Activated CD8-positive, alpha-beta T cell treated with anti-CD3 and anti-CD28 coated beads for 36 hours (primary cell): ENCODE data around the gene CABP4. TPM values are rescaled to one million over a fixed set of nuclear protein-coding genes. Genes with fewer than 3 reads are reported as not detected.

Source experiments
- ATAC-seq: fragments of 200-7000 bp; cut with Tn5 transposase; one replicate; pipeline ENCODE4 v1.10.0; 2021; ENCODE audit warnings: mild to moderate bottlenecking, moderate library complexity
- CTCF ChIA-PET: fragments of 350-600 bp; sonication (Branson Sonifier 250); formaldehyde crosslinking; loops from one replicate; lab custom pipeline; 2021; ENCODE audit warnings: antibody characterized with exemption; lab: Charles Lee
- POLR2A ChIA-PET: fragments of 350-600 bp; sonication (Branson Sonifier 250); formaldehyde crosslinking; loops from one replicate; lab custom pipeline; 2021; ENCODE audit warnings: antibody characterized with exemption; lab: Charles Lee
- DNase-seq: peaks from one replicate; pipeline ENCODE4 v3.0.0-alpha.2; 2020
- H3K27ac Mint-ChIP-seq: one replicate; pipeline ENCODE4 v1.8.0; 2021; ENCODE audit warnings: mild to moderate bottlenecking, mixed read lengths
- H3K27me3 Mint-ChIP-seq: one replicate; pipeline ENCODE4 v1.8.0; 2021; ENCODE audit warnings: mixed read lengths
- H3K36me3 Mint-ChIP-seq: one replicate; pipeline ENCODE4 v1.8.0; 2021; ENCODE audit warnings: low read depth, mixed read lengths
- H3K4me1 Mint-ChIP-seq: one replicate; pipeline ENCODE4 v1.8.0; 2021; ENCODE audit warnings: low read depth, mixed read lengths
- H3K4me3 Mint-ChIP-seq: one replicate; pipeline ENCODE4 v1.8.0; 2021; ENCODE audit warnings: mild to moderate bottlenecking, moderate library complexity, mixed read lengths
- H3K9me3 Mint-ChIP-seq: one replicate; pipeline ENCODE4 v1.8.0; 2021; ENCODE audit warnings: mixed read lengths
- intact Hi-C: fragments of 100-400 bp; cut with micrococcal nuclease; formaldehyde crosslinking; loops from one replicate; pipeline ENCODE4 v1.10.0; 2022
- total RNA-seq, 2 experiments: library from RNA; stranded (reverse); gene quantifications; one replicate each; pipeline ENCODE4 v1.2.3, GENCODE V29; 2021
- TF ChIP-seq, protein P1 (sequence below): fragments of 200-600 bp; IDR thresholded peaks from one replicate; pipeline ENCODE4 v1.8.0; 2022; ENCODE audit warnings: antibody characterized with exemption, mild to moderate bottlenecking

CABP4 gene
- total RNA-seq, 2 experiments from 2014 or later, result 0.83 to 1.4 TPM

- ChIA-PET CTCF (no interaction called here), POLR2A (interaction anchor here (1.4 to 1.6 kb wide), 2 partner anchors 11 kb away, joined by 4 to 5 read pairs; partner anchors contain the start of gene PITPNM1)
- ATAC-seq, result no peak
- Mint-ChIP-seq H3K27ac (no peak overlapping the region), H3K9me3 (no peaks in the 10 kb centered on the region), H3K27me3 (no peaks in the 10 kb centered on the region), H3K4me3 (no peak overlapping the region), H3K36me3 (peaks cover 17% of the 10 kb centered on the region), H3K4me1 (peaks cover 5% of the 10 kb centered on the region)
- DNase-seq, result no peak
- TF ChIP-seq, protein P1, sequence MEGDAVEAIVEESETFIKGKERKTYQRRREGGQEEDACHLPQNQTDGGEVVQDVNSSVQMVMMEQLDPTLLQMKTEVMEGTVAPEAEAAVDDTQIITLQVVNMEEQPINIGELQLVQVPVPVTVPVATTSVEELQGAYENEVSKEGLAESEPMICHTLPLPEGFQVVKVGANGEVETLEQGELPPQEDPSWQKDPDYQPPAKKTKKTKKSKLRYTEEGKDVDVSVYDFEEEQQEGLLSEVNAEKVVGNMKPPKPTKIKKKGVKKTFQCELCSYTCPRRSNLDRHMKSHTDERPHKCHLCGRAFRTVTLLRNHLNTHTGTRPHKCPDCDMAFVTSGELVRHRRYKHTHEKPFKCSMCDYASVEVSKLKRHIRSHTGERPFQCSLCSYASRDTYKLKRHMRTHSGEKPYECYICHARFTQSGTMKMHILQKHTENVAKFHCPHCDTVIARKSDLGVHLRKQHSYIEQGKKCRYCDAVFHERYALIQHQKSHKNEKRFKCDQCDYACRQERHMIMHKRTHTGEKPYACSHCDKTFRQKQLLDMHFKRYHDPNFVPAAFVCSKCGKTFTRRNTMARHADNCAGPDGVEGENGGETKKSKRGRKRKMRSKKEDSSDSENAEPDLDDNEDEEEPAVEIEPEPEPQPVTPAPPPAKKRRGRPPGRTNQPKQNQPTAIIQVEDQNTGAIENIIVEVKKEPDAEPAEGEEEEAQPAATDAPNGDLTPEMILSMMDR, result no peak
- intact Hi-C loops, result no loop called here
These were observed 39.4 kb downstream of the CABP4 start for GRCh38 chr11:67494371-67495233.

DNA sequence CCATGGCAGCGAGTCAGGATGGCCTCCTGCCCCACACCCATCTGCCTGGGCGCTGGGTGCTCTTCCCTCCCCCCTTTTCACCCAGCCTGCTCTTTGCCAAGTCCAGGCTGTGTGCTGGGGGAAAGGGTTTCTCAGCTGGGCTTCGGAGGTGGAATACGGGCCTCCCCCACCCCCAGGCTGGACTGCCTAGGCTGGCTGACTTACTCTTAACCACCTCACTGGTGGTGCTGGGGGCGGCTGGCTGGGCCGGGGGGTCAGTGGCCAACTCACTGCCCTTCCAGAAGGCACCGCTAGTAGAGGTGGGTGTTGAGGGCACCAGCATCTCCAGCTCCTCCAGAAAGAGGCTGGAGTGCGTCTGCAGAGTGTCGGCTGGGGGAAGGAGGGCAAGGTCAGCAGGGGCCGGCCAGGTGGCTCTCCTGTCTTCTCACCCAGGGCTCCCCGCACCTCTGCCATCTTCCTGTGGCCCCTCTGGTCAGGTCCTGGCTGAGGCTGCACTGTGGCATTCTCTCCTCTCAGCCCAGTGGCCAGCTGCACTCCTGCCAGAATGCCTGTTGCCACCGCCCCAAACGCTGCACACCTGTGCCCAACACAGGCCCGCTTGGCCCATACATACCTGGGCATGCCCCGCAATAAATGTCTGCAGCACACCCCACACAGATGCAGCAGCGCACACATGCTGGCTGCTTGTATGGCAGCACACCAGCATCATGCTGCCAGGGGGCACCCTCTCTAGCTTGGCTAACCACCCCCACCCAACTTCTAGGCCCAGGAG, 40.3 kb downstream of the CABP4 start:
- TF ChIP-seq, protein P1, result no peak
- Mint-ChIP-seq H3K27me3 (no peaks in the 10 kb centered on the region), H3K36me3 (peaks cover 16% of the 10 kb centered on the region), H3K27ac (no peak overlapping the region), H3K4me3 (no peak overlapping the region), H3K9me3 (no peaks in the 10 kb centered on the region), H3K4me1 (peaks cover 2% of the 10 kb centered on the region)
- CTCF ChIA-PET, result interaction anchor here (1.4 kb wide), 1 partner anchor 144 kb away, joined by 3 read pairs; no protein-coding TSS in a partner anchor
- DNase-seq, result no peak
- no peak for ATAC-seq
- intact Hi-C loops, result no loop called here
- POLR2A ChIA-PET, result interaction anchor here (1.4 to 1.6 kb wide), 2 partner anchors 10 to 11 kb away, joined by 4 to 5 read pairs; partner anchors contain the start of gene PITPNM1

GRCh38 chr11:67496113-67496512, 41.0 kb downstream of the CABP4 start:
- Mint-ChIP-seq H3K4me3 (no peak overlapping the region), H3K36me3 (peaks cover 20% of the 10 kb centered on the region), H3K9me3 (no peaks in the 10 kb centered on the region), H3K27me3 (no peaks in the 10 kb centered on the region), H3K27ac (no peak overlapping the region), H3K4me1 (peaks cover 7% of the 10 kb centered on the region)
- ChIA-PET POLR2A (no interaction called here), CTCF (interaction anchor here (1.4 kb wide), 1 partner anchor 145 kb away, joined by 3 read pairs; no protein-coding TSS in a partner anchor)
- TF ChIP-seq, protein P1, result no peak
- DNase-seq (no peak), ATAC-seq (no peak)
- intact Hi-C loops, result no loop called here

DNA sequence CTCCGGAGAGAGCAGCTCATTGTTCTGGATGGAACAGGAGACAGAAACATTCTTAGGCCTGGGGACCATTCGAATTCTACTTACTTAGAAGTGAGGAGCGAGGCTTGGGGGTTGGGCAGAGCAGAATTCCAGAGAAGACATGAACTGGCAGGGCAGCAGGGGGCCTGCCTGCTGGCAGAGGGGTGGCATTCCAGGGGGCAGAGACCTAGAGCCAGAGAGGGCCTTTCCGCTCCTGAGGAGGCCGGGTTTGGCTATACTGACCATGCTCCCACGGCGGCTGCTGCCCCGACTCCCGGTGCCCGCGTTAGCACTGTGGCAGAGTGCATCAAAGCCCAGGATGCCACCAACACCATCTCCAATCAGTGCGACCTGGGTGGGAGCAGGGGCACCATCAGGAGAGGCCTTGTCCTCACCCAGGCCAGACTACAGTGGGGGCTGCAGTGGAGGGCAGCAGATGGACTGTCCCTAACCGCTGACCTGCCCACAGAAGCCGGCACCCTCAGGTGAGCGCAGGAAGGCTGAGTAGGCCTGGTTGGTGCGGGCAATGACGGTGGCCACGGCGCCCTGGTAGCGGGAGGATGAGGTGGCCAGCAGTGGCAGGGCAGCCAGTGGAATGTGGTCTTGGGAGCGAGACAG, 42.6 kb downstream of the CABP4 start:
- ChIA-PET CTCF (no interaction called here), POLR2A (interaction anchor here (1.2 to 8.8 kb wide), 3 partner anchors 9 to 84 kb away, joined by 3 to 108 read pairs (median 3); no protein-coding TSS in a partner anchor)
- intact Hi-C loops, result no loop called here
- ATAC-seq, result no peak
- peaks cover 16% of the 10 kb centered on the region for H3K4me1 Mint-ChIP-seq
- H3K36me3 Mint-ChIP-seq, result peaks cover 21% of the 10 kb centered on the region
- TF ChIP-seq, protein P1, result no peak
- H3K27me3 Mint-ChIP-seq, result no peaks in the 10 kb centered on the region
- no peaks in the 10 kb centered on the region for H3K9me3 Mint-ChIP-seq
- H3K27ac Mint-ChIP-seq, result peak overlapping the region; percentile 34
- no peak overlapping the region for H3K4me3 Mint-ChIP-seq
- no peak for DNase-seq
